NK-92 (cell line): ENCODE measurements around the gene NOL12.
"Not testable (repeated sequence)": the region's sequence is repeated elsewhere in the genome, so short reads cannot be mapped to it uniquely, and the experiment has no call there.

ENCODE experiments used
- DNase-seq: peaks from one replicate; lab custom pipeline; 2025; ENCODE audit not compliant: unreplicated experiment; lab: John Stamatoyannopoulos, UW

Gene NOL12

DNA sequence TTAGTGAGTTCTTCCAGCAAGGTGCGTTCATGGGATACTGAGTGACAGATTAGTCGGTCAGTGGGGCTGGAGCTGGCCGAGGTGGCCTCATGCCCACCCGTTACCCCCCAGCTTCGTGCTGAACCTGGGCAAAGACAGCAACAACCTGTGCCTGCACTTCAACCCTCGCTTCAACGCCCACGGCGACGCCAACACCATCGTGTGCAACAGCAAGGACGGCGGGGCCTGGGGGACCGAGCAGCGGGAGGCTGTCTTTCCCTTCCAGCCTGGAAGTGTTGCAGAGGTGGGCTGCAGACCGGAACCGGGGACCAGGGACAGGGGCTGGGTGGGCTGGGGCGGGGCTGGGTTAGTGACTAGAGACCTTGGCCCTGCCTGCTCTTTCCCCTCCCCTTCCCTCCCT lies 7.8 kb upstream of the NOL12 start:
- no peak for DNase-seq

- DNase-seq, result no peak
These were observed 6.5 kb upstream of the NOL12 start for GRCh38 chr22:37679670-37680069.

DNA sequence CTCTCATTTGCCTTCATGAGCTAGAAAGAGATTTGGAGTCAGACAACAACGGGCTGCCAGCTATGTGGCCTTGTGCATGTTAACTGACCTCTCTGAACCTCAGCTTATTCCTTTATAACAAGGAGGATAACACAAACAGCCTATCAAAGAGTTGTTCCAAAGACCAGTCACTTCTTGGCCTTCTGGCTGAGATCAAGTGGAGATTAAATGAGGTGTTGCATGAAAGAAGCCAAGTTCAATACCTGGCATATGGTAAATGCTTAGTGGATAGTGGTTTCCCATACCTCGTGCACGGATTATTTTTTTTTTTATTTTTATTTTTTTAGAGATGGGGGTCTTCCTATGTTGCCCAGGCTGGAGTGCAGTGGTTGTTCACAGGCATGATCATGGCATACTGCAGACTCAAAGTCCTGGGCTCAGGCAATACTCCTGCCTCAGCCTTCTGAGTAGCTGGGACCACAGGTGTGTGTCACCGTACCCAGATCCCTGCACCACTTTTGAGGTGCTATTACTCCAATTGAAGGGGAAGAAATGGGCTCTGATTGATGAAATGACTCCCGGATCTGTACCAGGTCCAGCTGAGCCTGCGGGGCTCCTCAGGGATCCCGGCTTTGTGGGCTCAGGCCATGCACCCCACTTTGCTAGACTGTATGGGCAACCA lies 5.8 kb upstream of the NOL12 start:
- DNase-seq, result no peak

DNA sequence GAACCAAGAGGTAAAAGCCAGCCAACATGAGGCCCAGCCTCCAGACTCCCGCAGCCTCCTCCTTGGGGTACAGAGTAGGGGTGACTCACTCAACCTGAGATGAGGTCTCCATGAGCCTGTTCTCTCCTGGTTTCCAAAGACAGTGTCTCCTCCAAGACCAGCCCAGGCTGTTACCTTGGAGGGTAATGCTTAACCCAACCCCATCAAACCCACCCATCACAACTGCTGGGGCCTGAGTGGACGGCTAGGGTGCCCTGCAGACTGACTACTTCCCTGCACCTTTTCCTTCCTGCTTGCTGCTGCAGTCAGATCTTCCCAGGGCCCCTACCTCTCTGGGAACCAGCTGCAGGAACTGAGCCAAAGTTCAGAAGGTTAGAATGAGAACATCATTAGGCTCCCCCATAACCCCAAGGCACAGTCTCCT lies 5.1 kb upstream of the NOL12 start:
- no peak for DNase-seq

GRCh38 chr22:37681556-37682049 lies 4.5 kb upstream of the NOL12 start:
- DNase-seq, result no peak

DNA sequence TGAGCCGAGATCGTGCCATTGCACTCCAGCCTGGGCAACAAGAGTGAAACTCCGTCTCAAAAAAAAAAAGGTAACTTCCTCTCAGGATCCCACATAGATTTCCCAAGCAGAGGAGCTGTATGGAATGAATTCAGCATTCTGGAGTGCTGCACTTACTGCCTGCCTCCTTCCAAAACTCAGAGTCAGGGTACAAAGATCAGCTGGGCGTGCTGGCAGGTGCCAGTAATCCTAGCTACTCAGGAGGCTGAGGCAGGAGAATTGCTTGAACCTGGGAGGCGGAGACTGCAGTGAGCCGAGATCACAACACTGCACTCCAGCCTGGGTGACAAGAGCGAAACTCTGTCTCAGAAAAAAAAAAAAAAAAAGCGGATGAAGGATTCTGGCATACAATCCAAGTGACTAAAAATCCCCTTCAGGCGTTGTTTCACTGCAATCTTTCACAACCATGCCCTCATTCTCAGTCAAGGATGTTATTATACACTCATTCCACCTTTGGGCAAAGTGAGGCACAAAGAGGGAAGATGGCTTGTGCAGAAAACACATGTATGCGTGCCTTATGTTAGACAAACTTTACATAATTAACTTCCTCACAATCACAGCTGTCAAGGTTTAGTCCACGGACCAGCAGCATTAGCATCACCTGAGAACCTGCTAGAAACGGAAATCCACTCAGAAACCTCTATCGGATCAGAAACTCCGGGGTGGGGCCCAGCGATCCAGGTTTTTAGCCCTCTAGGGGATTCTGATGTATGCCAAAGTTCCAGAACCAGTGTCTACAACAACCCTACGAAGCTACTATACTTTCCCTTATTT lies 1.1 kb upstream of the NOL12 start:
- DNase-seq, result no peak

GRCh38 chr22:37690407-37690806 lies 4.3 kb downstream of the NOL12 start:
- no peak for DNase-seq

- DNase-seq, result no peak
These were observed 4.9 kb downstream of the NOL12 start for GRCh38 chr22:37690901-37691504.

DNA sequence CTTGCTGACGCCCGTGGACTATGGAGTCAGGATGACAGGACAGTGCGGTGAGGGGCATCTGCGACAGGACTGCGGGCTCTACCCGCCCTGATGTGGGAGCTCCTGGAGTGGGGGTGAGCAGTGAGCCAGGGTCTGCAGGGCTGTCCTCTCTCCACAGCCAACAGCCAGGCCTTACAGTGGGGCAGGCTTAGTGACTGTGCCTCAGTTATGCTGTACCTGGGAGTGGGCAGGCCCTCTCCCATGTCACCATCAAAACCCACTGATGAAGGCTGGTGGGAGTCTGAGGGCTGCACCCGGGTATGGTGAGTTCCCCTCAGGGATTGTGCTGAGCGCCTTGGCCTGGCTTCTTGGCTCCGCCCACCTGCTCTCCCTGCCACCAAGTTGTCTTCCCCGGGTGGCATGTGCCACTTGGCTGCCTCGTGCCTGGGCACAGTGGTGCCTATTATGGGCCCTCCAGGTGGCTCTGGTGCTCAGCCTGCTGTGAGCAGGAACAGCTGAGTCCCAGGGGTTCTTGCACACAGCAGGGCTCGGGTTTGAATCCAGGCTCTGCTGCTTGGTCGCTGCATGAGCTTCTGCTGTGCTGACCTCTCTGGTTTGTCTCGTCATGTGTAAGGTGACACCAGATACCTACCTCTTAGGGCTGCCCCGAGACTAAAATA lies 6.6 kb downstream of the NOL12 start:
- no peak for DNase-seq

DNA sequence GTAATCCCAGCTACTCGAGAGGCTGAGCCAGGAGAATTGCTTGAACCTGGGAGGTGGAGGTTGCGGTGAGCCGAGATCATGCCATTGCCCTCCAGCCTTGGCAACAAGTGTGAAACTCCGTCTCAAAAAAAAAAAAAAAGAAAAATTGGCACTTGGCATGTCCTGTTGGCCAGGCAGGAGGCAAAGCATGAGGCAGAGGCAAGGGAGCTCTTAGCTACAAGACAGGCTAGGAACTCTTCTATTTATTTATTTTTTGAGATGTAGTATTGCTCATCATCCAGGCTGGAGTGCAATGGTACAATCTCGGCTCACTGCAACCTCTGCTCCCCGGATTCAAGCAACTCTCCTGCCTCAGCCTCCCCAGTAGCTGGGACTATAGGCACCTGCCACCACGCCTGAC lies 8.0 kb downstream of the NOL12 start:
- not testable (repeated sequence) for DNase-seq

DNA sequence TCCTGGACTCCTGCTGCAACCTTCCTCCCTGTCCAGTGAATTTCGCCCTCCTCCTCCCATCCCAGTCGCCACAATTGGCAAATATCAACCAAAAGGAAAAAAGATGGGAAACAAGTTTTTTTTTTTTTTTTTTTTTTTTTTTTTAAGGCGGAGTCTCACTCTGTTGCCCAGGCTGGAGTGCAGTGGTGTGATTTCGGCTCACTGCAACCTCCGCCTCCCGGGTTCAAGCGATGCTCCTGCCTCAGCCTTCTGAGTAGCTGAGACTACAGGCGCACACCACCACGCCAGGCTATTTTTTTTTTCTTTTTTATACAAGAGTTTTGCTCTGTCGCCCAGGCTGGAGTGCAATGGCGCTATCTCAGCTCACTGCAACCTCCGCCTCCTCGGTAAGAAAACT lies 10.1 kb downstream of the NOL12 start:
- not testable (repeated sequence) for DNase-seq

DNA sequence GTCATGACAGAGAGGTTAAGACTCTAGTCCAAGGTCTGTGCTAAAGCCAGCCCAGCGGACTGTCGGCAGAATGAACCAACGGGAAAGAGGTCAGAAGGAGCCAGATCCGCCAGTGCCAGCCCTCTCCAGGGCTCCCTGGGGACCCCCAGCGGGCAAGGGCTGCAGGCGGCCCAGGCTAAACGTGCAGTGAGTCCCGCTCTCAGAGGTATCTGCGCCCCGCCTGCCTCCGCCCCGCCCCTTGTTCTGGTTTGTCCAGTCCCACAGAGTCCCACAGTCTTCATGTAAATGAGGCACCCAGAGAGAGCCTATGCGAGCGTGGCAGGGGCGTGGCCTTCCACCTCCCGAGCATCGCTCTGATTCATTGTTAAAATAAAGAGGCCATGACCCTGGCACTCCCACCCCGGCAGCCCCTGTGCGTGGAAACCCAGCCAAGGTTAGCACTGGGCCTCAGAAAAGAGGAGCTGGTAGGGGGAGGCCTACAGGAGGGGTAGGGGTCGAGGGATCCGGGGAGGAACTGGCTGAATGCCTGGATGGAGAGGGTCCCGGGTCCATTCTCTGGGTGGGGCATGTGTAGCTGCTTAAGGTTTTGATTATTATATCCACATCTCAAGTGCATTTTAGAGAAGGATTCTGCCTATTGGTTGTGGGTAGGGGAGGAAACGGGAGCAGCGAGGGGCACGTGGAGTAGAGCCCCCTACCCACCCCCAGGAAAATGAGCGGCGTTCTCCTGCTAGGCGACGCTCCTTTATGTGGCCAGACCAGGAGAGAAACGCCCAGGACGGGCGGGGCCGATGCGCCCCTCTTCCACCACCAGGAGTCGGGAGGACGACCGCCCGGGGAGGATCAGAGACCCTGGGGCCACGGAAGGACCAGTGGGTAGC lies 10.8 kb downstream of the NOL12 start, which contains the start of gene TRIOBP:
TRIOBP (plus strand) TSS at position 392 of the 881 bp plus-strand sequence. CDS start 4,318 bp downstream, outside the sequence.
- peak; percentile 8 for DNase-seq

GRCh38 chr22:37697538-37697835 lies 11.3 kb downstream of the NOL12 start:
- DNase-seq, result no peak

DNA sequence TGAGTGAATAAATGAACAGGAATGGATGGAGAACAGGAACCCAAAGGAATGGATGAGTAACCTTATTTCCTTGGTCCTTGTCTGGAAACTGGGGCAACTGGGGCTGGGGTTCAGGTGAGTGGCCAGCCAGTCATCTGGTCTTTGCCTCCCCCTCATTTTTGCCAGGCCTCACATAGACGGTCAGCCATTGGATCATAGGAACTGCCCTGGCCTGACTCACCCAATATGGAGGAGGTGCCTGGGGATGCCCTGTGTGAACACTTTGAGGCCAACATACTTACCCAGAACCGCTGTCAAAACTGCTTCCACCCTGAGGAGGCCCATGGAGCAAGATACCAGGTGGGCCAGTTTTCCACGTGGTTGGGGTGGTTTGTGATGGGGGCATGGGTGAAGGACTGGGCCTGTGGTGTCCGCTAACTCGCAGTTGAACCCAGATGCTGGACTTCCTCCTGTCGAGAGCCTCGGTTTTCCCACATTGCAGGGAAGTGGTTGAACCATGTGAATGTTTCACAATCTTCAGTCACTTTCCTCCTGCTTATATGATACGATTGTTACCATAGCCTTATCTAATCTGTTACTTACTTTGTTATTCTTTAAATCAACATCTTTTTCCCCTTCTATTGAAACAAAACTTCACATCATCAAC lies 15.1 kb downstream of the NOL12 start:
- DNase-seq, result no peak

GRCh38 chr22:37703906-37704305 lies 17.8 kb downstream of the NOL12 start:
- no peak for DNase-seq

- no peak for DNase-seq
These were observed 18.5 kb downstream of the NOL12 start for GRCh38 chr22:37704645-37705044.

- no peak for DNase-seq
These were observed 19.1 kb downstream of the NOL12 start for GRCh38 chr22:37705205-37705604.

- no peak for DNase-seq
These were observed 22.7 kb downstream of the NOL12 start for GRCh38 chr22:37708580-37709444.

GRCh38 chr22:37709445-37709765 lies 23.3 kb downstream of the NOL12 start:
- no peak for DNase-seq
